Rectal smooth muscle tissue (tissue), 1 donor: ENCODE results near the gene SDHA.

Source experiments
- H3K27ac ChIP-seq: one replicate; pipeline ENCODE4 v1.7.0; 2013; ENCODE audit warnings: low read depth, low read length, inconsistent platforms
- H3K27me3 ChIP-seq: one replicate; pipeline ENCODE4 v1.7.0; 2013; ENCODE audit warnings: low read length; ENCODE audit not compliant: control insufficient read depth, insufficient read depth
- H3K36me3 ChIP-seq: one replicate; pipeline ENCODE4 v1.7.0; 2013; ENCODE audit warnings: low read length; ENCODE audit not compliant: control insufficient read depth, insufficient read depth
- H3K4me1 ChIP-seq: one replicate; pipeline ENCODE4 v1.7.0; 2013; ENCODE audit warnings: low read length; ENCODE audit not compliant: control insufficient read depth, insufficient read depth
- H3K4me3 ChIP-seq: one replicate; pipeline ENCODE4 v1.7.0; 2013; ENCODE audit warnings: low read length
- H3K9ac ChIP-seq: one replicate; pipeline ENCODE4 v1.7.0; 2013; ENCODE audit warnings: low read length

The SDHA gene

GRCh38 chr5:188488-189481 lies 29.3 kb upstream of the SDHA start:
- H3K4me1 ChIP-seq: peaks cover 9% of the 10 kb centered on the region
- no peak overlapping the region for H3K27ac ChIP-seq
- no peak overlapping the region for H3K9ac ChIP-seq
- no peaks in the 10 kb centered on the region for H3K36me3 ChIP-seq
- peaks cover 8% of the 10 kb centered on the region for H3K27me3 ChIP-seq
- peak overlapping the region; percentile 58 for H3K4me3 ChIP-seq

- peaks cover 8% of the 10 kb centered on the region for H3K27me3 ChIP-seq
- no peak overlapping the region for H3K27ac ChIP-seq
- H3K9ac ChIP-seq: no peak overlapping the region
- H3K36me3 ChIP-seq: no peaks in the 10 kb centered on the region
- no peak overlapping the region for H3K4me3 ChIP-seq
- H3K4me1 ChIP-seq: peaks cover 9% of the 10 kb centered on the region
Observed at GRCh38 chr5:189486-189885, 28.6 kb upstream of the SDHA start.

GRCh38 chr5:189976-190365 lies 28.1 kb upstream of the SDHA start:
- Histone ChIP-seq H3K27ac (no peak overlapping the region), H3K4me1 (peaks cover 9% of the 10 kb centered on the region), H3K4me3 (no peak overlapping the region), H3K27me3 (peaks cover 8% of the 10 kb centered on the region), H3K36me3 (no peaks in the 10 kb centered on the region), H3K9ac (no peak overlapping the region)

- no peak overlapping the region for H3K4me3 ChIP-seq
- peak overlapping the region; percentile 27 for H3K27ac ChIP-seq
- H3K36me3 ChIP-seq: no peaks in the 10 kb centered on the region
- H3K9ac ChIP-seq: no peak overlapping the region
- H3K4me1 ChIP-seq: peaks cover 9% of the 10 kb centered on the region
- H3K27me3 ChIP-seq: peaks cover 8% of the 10 kb centered on the region
Observed at GRCh38 chr5:190366-191035, 27.6 kb upstream of the SDHA start.

- Histone ChIP-seq H3K27ac (peak within 1 kb of the TSS; percentile 27), H3K4me1 (peaks cover 9% of the 10 kb centered on the region), H3K27me3 (peaks cover 8% of the 10 kb centered on the region), H3K4me3 (peak within 1 kb of the TSS; percentile 25), H3K36me3 (no peaks in the 10 kb centered on the region), H3K9ac (no peak within 1 kb of the TSS)
Observed at GRCh38 chr5:191036-191948, 26.8 kb upstream of the SDHA start, which contains the start of gene LRRC14B. LRRC14B (plus strand) TSS chr5:191495; CDS start chr5:191539, 44 bp downstream.

- Histone ChIP-seq H3K9ac (no peak overlapping the region), H3K4me3 (no peak overlapping the region), H3K4me1 (peaks cover 9% of the 10 kb centered on the region), H3K27ac (no peak overlapping the region), H3K27me3 (peaks cover 8% of the 10 kb centered on the region), H3K36me3 (no peaks in the 10 kb centered on the region)
Observed at GRCh38 chr5:191949-192690, 26.0 kb upstream of the SDHA start.

GRCh38 chr5:192691-192969 lies 25.5 kb upstream of the SDHA start:
- no peaks in the 10 kb centered on the region for H3K36me3 ChIP-seq
- H3K4me1 ChIP-seq: peaks cover 9% of the 10 kb centered on the region
- H3K27me3 ChIP-seq: peaks cover 8% of the 10 kb centered on the region
- no peak overlapping the region for H3K4me3 ChIP-seq
- no peak overlapping the region for H3K27ac ChIP-seq
- no peak overlapping the region for H3K9ac ChIP-seq

GRCh38 chr5:192970-193831 lies 24.9 kb upstream of the SDHA start:
- H3K4me1 ChIP-seq: peaks cover 7% of the 10 kb centered on the region
- no peak overlapping the region for H3K4me3 ChIP-seq
- H3K27ac ChIP-seq: no peak overlapping the region
- no peaks in the 10 kb centered on the region for H3K36me3 ChIP-seq
- no peak overlapping the region for H3K9ac ChIP-seq
- H3K27me3 ChIP-seq: peaks cover 8% of the 10 kb centered on the region

GRCh38 chr5:194102-194501 lies 24.0 kb upstream of the SDHA start:
- Histone ChIP-seq H3K36me3 (no peaks in the 10 kb centered on the region), H3K27me3 (peaks cover 8% of the 10 kb centered on the region), H3K4me1 (peaks cover 5% of the 10 kb centered on the region), H3K9ac (no peak overlapping the region), H3K4me3 (no peak overlapping the region), H3K27ac (no peak overlapping the region)

GRCh38 chr5:194603-195209 lies 23.4 kb upstream of the SDHA start:
- Histone ChIP-seq H3K4me1 (peaks cover 5% of the 10 kb centered on the region), H3K36me3 (no peaks in the 10 kb centered on the region), H3K27ac (no peak overlapping the region), H3K9ac (no peak overlapping the region), H3K4me3 (no peak overlapping the region), H3K27me3 (peaks cover 8% of the 10 kb centered on the region)
